Measurements from ENCODE around the gene MAP3K6.
A peak's percentile ranks its signal among the peaks of the same experiment; 100 is the strongest.
"Not testable (repeated sequence)": the region's sequence is repeated elsewhere in the genome, so short reads cannot be mapped to it uniquely, and the experiment has no call there.

Gene MAP3K6

DNA sequence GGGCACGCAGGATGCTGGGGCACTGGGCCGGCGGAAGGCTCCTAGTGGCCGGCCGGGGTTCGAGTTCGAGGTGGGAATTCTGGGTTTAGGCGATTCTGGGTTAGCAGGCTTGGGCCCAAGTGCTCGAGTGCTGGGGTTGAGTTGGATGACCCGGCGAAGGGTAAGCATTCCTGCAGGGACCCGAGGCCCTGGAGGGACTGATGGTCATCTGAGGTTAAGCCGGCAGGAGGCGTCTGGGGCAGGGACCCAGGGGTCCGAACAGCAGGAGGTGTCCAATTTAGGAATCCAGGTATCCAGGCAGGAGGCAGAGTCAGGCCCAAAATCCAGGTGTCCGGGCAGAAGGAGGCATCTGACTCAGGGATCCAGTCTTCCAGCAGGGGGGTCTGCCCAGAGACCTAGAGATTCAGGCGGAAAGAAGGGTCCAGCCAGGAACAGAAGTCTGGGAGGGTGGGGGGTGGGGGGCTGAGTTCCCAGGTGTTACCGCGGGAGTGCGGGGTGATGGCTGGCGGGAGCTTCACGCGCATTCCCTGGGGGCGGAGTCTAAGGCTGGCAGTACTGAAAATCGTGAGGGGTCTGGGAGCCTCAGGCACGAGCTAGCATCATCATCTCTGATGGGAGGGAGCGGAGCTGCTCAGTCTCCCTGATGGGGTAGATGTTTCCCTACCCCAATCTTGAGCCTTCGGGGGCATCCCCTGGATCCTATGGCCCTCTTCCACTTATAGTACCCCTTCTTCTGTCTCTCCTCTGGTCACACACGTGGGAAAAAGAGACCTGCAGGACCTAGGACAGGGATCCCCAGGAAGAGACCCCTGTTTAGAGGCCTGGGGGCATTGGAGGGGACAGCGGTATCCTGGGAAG is 26.2 kb upstream of the MAP3K6 start:
- TF ChIP-seq POLR2AphosphoS5 (IDR thresholded peaks at IDR 0.05; ENCODE audit: borderline replicate concordance, low read depth, low read length) (no peak), FOXP2 (optimal IDR thresholded peaks at IDR 0.05; ENCODE audit: control extremely low read depth, extremely low read length, insufficient read depth) (no peak), EZH2 (IDR thresholded peaks at IDR 0.05) (no peak)
- no peaks in the 10 kb centered on the region for H3K36me3 ChIP-seq (ENCODE audit: insufficient read depth, low read length)
- no peaks in the 10 kb centered on the region for H3K9me3 ChIP-seq (ENCODE audit: low read depth, low read length)
- DNase-seq (ENCODE audit: low read depth, low spot score), result no peak
- peak overlapping the region; percentile 88 for H3K4me3 ChIP-seq
- H3K9ac ChIP-seq (ENCODE audit: insufficient read length), result peak overlapping the region; percentile 75
- H3K27ac ChIP-seq, result no peak overlapping the region

DNA sequence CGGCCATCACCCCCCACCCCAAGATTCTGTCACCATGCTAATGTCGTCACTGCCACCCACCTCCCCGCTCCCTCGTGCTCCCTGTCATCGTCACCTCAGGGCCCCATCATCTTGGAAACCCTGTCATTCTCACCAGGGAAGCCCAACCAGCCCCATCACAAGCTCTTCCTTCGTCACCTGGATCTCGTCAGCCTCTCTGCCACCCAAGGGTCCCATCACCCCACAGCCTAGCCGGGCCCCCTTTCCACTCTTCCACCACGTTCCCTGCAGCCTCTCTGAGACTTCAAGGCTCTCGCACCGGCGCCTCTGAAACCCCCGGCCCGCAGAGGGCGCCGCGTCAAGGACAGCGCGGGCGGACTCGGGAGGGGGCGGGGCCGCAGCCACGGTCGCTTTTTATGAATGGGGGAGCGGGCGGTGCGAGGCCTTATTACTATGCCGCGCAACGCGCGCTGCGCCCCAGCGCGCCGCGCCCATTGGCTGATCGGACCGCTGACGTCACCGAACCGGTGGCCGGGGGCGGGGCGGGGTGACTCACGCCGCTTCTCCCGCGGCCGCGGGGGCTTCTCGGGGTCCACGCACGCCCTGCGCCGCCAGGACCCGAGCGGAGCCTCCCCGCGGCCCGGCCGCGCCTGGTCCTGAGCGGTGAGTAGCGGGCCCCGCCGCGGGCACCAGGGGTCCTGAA is 25.5 kb upstream of the MAP3K6 start, which contains the start of gene GPR3:
TSS of gene GPR3 (plus strand) at position 527 of the 682 bp plus-strand sequence. CDS start 1,177 bp downstream, outside the sequence.
- H3K4me3 ChIP-seq, result peak within 1 kb of the TSS; percentile 88
- no peak within 1 kb of the TSS for H3K27ac ChIP-seq
- DNase-seq (ENCODE audit: low read depth, low spot score), result no peak
- H3K36me3 ChIP-seq (ENCODE audit: insufficient read depth, low read length), result no peaks in the 10 kb centered on the region
- TF ChIP-seq POLR2AphosphoS5 (IDR thresholded peaks at IDR 0.05; ENCODE audit: borderline replicate concordance, low read depth, low read length) (no peak), FOXP2 (optimal IDR thresholded peaks at IDR 0.05; ENCODE audit: control extremely low read depth, extremely low read length, insufficient read depth) (no peak), EZH2 (IDR thresholded peaks at IDR 0.05) (no peak)
- no peaks in the 10 kb centered on the region for H3K9me3 ChIP-seq (ENCODE audit: low read depth, low read length)
- peak within 1 kb of the TSS; percentile 75 for H3K9ac ChIP-seq (ENCODE audit: insufficient read length)

DNA sequence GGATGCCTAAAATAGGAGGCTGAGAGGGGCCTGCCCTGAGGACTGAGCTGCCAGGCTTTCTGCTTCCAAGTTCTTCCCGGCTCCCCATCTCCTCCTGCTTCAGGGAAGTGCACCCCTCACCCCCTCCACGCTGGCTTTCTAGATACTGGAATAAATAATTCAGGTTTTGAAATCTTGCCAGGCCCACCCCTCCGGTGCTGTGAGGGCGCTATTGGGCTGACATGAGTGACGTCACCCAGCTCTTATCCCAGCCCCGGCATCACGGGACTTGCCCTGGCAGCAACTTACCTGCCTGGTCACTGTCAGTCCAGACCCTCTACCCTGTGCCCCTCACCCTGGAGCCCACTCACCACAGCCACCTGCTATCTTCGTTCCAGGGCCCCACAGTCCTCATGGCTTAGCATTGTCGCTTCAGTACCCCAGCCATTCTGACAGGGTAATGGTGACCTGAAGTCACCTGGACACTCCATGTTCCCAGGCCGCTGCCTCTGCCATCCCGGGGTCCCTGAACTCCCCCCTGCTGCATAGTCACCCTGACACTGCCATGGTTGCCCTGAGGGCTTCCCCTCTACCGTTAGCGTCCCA is 24.8 kb upstream of the MAP3K6 start:
- Histone ChIP-seq H3K27ac (no peak overlapping the region), H3K36me3 (ENCODE audit: insufficient read depth, low read length) (no peaks in the 10 kb centered on the region), H3K9ac (ENCODE audit: insufficient read length) (no peak overlapping the region), H3K4me3 (peak overlapping the region; percentile 88), H3K9me3 (ENCODE audit: low read depth, low read length) (no peaks in the 10 kb centered on the region)
- no peak for DNase-seq (ENCODE audit: low read depth, low spot score)
- no peak for TF ChIP-seq EZH2 (IDR thresholded peaks at IDR 0.05)
- no peak for TF ChIP-seq POLR2AphosphoS5 (IDR thresholded peaks at IDR 0.05; ENCODE audit: borderline replicate concordance, low read depth, low read length)
- no peak for TF ChIP-seq FOXP2 (optimal IDR thresholded peaks at IDR 0.05; ENCODE audit: control extremely low read depth, extremely low read length, insufficient read depth)

DNA sequence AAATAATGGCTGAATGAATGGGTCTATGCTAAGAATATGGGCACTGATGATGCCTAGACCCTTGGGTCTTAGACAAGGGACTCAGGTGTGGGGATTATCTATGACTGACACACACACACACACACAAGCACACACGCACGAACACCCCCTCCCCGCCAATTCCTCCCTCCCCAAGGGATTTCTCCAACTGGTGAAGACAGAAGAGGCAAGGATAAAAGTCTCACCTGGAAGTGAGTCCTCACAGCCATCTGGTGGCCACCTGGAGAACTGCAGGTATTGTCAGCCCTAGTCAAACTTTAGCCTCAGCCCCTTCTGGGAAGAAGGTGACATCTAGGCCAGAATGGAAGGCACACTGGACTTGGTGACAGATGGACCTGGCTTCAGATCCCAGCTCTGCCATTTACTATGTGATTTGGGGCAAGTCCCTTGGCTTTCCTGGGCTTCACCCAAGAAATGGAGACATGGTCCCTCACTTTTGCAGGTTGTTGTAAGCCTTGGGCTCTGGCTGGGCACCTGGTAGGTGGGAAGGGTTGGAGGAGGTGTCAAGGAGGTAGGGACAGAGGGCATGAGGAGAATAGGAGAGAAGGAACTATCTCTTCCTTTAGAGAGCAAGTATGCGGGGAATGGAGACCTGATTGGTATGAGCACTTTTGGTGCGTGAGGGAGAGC is 21.7 kb upstream of the MAP3K6 start:
- H3K4me3 ChIP-seq, result no peak overlapping the region
- H3K27ac ChIP-seq, result no peak overlapping the region
- DNase-seq (ENCODE audit: low read depth, low spot score), result no peak
- H3K36me3 ChIP-seq (ENCODE audit: insufficient read depth, low read length), result no peaks in the 10 kb centered on the region
- TF ChIP-seq EZH2 (IDR thresholded peaks at IDR 0.05), result no peak
- TF ChIP-seq FOXP2 (optimal IDR thresholded peaks at IDR 0.05; ENCODE audit: control extremely low read depth, extremely low read length, insufficient read depth), result no peak
- TF ChIP-seq POLR2AphosphoS5 (IDR thresholded peaks at IDR 0.05; ENCODE audit: borderline replicate concordance, low read depth, low read length), result no peak
- no peak overlapping the region for H3K9ac ChIP-seq (ENCODE audit: insufficient read length)
- no peaks in the 10 kb centered on the region for H3K9me3 ChIP-seq (ENCODE audit: low read depth, low read length)

DNA sequence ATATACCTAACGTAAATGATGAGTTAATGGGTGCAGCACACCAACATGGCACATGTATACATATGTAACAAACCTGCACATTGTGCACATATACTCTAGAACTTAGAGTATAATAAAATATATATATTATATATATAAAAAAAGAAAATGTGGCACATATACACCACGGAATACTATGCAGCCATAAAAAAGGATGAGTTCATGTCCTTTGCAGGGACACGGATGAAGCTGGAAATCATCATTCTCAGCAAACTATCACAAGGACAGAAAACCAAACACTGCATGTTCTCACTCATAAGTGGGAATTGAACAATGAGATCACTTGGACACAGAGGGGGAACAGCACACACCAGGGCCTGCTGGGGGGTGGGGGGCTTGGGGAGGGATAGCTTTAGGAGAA is 18.0 kb upstream of the MAP3K6 start:
- H3K9me3 ChIP-seq (ENCODE audit: low read depth, low read length); H3K4me3 ChIP-seq; H3K36me3 ChIP-seq (ENCODE audit: insufficient read depth, low read length); H3K27ac ChIP-seq; H3K9ac ChIP-seq (ENCODE audit: insufficient read length); DNase-seq (ENCODE audit: low read depth, low spot score): not testable (repeated sequence)

DNA sequence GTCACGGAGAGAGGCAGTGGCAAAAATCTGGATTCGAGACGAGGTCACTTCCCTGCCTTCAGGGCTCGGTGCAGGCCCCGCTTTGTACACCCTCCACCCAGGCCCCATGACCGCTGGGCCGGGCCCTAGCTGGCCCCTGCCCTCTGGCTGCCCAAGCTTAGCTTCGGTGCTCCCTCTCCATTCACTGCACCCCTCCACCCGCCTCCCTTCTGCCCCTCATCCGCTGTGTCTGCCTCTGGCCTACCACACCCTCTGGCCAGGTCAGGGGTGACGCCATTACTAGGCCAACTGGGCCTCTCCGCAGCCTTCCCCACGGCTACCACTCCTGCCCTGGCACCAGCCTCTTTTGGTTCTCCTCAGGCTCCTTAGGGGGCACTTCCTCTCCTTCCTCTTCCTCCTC is 16.9 kb upstream of the MAP3K6 start:
- Histone ChIP-seq H3K36me3 (ENCODE audit: insufficient read depth, low read length) (no peaks in the 10 kb centered on the region), H3K9me3 (ENCODE audit: low read depth, low read length) (no peaks in the 10 kb centered on the region), H3K9ac (ENCODE audit: insufficient read length) (no peak overlapping the region), H3K27ac (no peak overlapping the region), H3K4me3 (no peak overlapping the region)
- no peak for DNase-seq (ENCODE audit: low read depth, low spot score)
- no peak for TF ChIP-seq POLR2AphosphoS5 (IDR thresholded peaks at IDR 0.05; ENCODE audit: borderline replicate concordance, low read depth, low read length)

DNA sequence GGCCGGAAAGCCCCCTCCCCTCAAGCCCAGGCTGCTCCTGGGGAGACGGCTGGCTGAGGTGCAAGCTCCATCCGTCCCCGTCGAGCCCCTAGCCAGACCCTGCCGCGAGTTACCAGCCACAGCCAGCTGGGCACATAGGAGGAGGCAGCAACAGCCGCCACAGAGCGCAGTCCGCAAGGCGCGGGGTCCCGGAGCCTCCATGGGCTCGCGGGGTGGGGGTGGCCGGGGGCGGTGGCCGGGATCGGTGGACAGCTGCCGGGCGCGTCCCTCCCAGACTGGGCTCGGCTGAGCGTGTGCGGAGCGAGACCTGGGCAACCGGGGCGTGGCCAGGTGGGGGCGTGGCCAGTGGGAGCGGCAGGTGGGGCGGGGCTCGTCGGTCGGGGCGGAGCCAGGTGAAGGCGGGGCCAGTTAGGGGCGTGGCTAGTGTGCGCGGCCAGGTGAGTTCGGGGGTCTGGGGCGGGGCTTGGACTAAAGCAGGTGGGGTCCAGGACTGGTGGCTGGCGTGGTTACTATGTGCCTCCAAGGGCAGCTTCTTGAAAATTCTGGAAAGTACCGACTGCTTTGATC is 16.4 kb upstream of the MAP3K6 start, which contains the start of gene CD164L2:
TSS of gene CD164L2 (minus strand) at position 295 of the 567 bp plus-strand sequence. CDS start at position 201, 94 bp downstream.
- Histone ChIP-seq H3K9ac (ENCODE audit: insufficient read length) (no peak within 1 kb of the TSS), H3K27ac (no peak within 1 kb of the TSS), H3K9me3 (ENCODE audit: low read depth, low read length) (no peaks in the 10 kb centered on the region), H3K4me3 (no peak within 1 kb of the TSS), H3K36me3 (ENCODE audit: insufficient read depth, low read length) (no peaks in the 10 kb centered on the region)
- TF ChIP-seq FOXP2 (optimal IDR thresholded peaks at IDR 0.05; ENCODE audit: control extremely low read depth, extremely low read length, insufficient read depth) (no peak), POLR2AphosphoS5 (IDR thresholded peaks at IDR 0.05; ENCODE audit: borderline replicate concordance, low read depth, low read length) (no peak), EZH2 (IDR thresholded peaks at IDR 0.05) (no peak)
- no peak for DNase-seq (ENCODE audit: low read depth, low spot score)
